SK-N-MC (cell line): Measurements from ENCODE around the gene SLC5A8.

Experiments used
- DNase-seq: peaks from one replicate; pipeline ENCODE4 v3.0.0-alpha.2; 2011; ENCODE audit warnings: low read depth, low spot score
- H3K27ac ChIP-seq: fragments of 200-600 bp; sonication (generic); 2 replicates; pipeline ENCODE4 v1.5.1; 2016; ENCODE audit warnings: mixed run types
- H3K36me3 ChIP-seq: fragments of 200-600 bp; sonication (generic); 2 replicates; pipeline ENCODE4 v1.6.1; 2017; ENCODE audit warnings: antibody characterized with exemption, low read length, mixed read lengths; ENCODE audit not compliant: insufficient read depth
- H3K4me3 ChIP-seq: fragments of 200-600 bp; sonication (generic); 2 replicates; pipeline ENCODE4 v1.5.1; 2016
- H3K9ac ChIP-seq: fragments of 200-600 bp; sonication (generic); 2 replicates; pipeline ENCODE4 v1.8.0; 2017; ENCODE audit warnings: mixed run types, mixed read lengths; ENCODE audit not compliant: insufficient read length
- H3K9me3 ChIP-seq: fragments of 200-600 bp; sonication (generic); 2 replicates; pipeline ENCODE4 v1.6.1; 2017; ENCODE audit warnings: low read depth, mild to moderate bottlenecking, antibody characterized with exemption, low read length, moderate library complexity, mixed read lengths
- EZH2 ChIP-seq: fragments of 200-600 bp; sonication (generic); IDR thresholded peaks from one replicate; pipeline ENCODE4 v1.6.1; 2017; ENCODE audit warnings: antibody characterized with exemption
- FOXP2 ChIP-seq: optimal IDR thresholded peaks from 2 replicates; pipeline ENCODE3; 2011; ENCODE audit warnings: mild to moderate bottlenecking, moderate library complexity; ENCODE audit not compliant: insufficient read depth; ENCODE audit errors: extremely low read length, control extremely low read depth
- POLR2AphosphoS5 ChIP-seq: IDR thresholded peaks from 2 replicates; pipeline ENCODE4 v1.6.1; 2012; ENCODE audit warnings: mild to moderate bottlenecking, low read depth, low read length, borderline replicate concordance

The SLC5A8 gene, protein sequence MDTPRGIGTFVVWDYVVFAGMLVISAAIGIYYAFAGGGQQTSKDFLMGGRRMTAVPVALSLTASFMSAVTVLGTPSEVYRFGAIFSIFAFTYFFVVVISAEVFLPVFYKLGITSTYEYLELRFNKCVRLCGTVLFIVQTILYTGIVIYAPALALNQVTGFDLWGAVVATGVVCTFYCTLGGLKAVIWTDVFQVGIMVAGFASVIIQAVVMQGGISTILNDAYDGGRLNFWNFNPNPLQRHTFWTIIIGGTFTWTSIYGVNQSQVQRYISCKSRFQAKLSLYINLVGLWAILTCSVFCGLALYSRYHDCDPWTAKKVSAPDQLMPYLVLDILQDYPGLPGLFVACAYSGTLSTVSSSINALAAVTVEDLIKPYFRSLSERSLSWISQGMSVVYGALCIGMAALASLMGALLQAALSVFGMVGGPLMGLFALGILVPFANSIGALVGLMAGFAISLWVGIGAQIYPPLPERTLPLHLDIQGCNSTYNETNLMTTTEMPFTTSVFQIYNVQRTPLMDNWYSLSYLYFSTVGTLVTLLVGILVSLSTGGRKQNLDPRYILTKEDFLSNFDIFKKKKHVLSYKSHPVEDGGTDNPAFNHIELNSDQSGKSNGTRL

DNA sequence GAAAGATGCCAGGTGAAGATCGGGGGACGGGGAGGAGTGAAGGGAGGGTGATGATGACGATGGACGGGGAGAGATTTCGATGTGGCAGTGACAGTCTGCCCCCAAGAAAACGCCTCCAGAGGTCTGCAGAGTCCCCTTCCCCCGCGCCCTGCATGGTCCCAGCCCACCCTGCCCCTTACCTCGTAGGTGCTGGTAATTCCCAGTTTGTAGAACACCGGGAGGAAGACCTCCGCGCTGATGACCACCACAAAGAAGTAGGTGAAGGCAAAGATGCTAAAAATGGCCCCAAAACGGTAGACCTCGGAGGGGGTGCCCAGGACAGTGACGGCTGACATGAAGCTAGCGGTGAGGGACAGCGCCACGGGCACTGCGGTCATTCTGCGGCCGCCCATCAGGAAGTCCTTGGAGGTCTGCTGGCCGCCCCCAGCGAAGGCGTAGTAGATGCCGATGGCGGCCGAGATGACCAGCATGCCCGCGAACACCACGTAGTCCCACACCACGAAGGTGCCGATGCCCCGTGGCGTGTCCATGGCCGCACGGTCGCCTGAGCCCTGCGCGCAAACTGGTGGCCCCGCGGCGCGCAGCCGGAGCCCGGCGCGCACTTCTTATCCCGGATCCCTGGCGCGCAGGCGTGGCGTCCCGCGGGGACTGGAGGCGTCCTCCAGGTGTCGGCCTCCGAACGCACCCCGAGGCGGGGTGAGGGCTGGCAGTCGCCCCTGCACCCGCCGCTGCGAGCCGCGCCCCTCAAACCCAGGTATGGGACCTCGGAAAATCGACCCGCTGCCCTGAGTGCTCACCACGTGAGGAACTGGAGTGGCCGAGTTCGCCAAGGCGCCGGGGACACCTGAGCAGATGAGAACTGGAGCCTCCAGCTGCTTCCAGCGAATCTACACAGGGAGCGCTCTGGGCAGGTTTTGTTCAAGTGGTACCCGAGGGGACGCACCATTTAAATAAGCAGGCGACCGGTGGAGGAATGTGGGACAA, at the start of gene SLC5A8:
SLC5A8 (minus strand) TSS at position 920 of the 984 bp plus-strand sequence; CDS start at position 530, 390 bp downstream.
- DNase-seq, result no peak
- Histone ChIP-seq H3K27ac (no peak within 1 kb of the TSS), H3K9ac (no peak within 1 kb of the TSS), H3K9me3 (no peaks in the 10 kb centered on the region), H3K4me3 (peak within 1 kb of the TSS; percentile 44), H3K36me3 (no peaks in the 10 kb centered on the region)
- TF ChIP-seq POLR2AphosphoS5 (no peak), FOXP2 (no peak), EZH2 (no peak)

- Histone ChIP-seq H3K36me3 (no peaks in the 10 kb centered on the region), H3K27ac (no peak overlapping the region), H3K4me3 (no peak overlapping the region), H3K9ac (no peak overlapping the region), H3K9me3 (no peaks in the 10 kb centered on the region)
- no peak for DNase-seq
- no peak for TF ChIP-seq EZH2
- no peak for TF ChIP-seq POLR2AphosphoS5
- no peak for TF ChIP-seq FOXP2
Measured at GRCh38 chr12:101257357-101257756, 47.3 kb upstream of the SLC5A8 start.

DNA sequence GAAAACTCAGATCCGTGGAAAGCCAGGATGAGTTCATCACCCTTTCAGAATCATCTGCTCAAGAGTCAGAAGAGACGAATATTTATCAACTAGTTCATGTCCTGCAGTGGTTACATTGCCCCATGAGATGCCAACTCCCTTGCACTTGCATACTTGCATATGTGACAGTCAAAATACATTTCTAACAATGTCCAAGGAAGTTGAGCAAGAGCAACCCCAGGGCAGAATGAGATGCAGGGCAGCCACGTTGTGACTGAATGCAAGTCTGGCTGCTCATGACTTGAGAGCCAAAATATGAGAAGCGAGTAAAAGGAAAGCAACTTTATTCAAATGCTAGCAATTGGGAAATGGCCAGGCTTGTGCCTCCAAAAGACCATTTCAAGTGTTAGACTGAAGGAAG, 46.2 kb upstream of the SLC5A8 start:
- Histone ChIP-seq H3K9me3 (no peaks in the 10 kb centered on the region), H3K4me3 (no peak overlapping the region), H3K27ac (no peak overlapping the region), H3K36me3 (no peaks in the 10 kb centered on the region), H3K9ac (no peak overlapping the region)
- no peak for DNase-seq
- TF ChIP-seq EZH2 (no peak), FOXP2 (no peak), POLR2AphosphoS5 (no peak)

- no peak overlapping the region for H3K4me3 ChIP-seq
- no peaks in the 10 kb centered on the region for H3K9me3 ChIP-seq
- TF ChIP-seq FOXP2 (no peak), EZH2 (no peak), POLR2AphosphoS5 (no peak)
- H3K36me3 ChIP-seq, result no peaks in the 10 kb centered on the region
- no peak overlapping the region for H3K27ac ChIP-seq
- no peak overlapping the region for H3K9ac ChIP-seq
- DNase-seq, result no peak
Measured at GRCh38 chr12:101243616-101244015, 33.6 kb upstream of the SLC5A8 start.

- TF ChIP-seq POLR2AphosphoS5 (no peak), FOXP2 (no peak), EZH2 (no peak)
- DNase-seq, result no peak
- H3K4me3 ChIP-seq, result no peak overlapping the region
Measured at GRCh38 chr12:101243074-101243473, 33.0 kb upstream of the SLC5A8 start.

GRCh38 chr12:101238800-101239329, 28.8 kb upstream of the SLC5A8 start:
- DNase-seq, result no peak
- H3K36me3 ChIP-seq, result no peaks in the 10 kb centered on the region
- no peak overlapping the region for H3K4me3 ChIP-seq
- TF ChIP-seq POLR2AphosphoS5, result no peak
- no peak for TF ChIP-seq EZH2
- TF ChIP-seq FOXP2, result no peak
- H3K9ac ChIP-seq, result no peak overlapping the region
- H3K9me3 ChIP-seq, result no peaks in the 10 kb centered on the region
- H3K27ac ChIP-seq, result no peak overlapping the region

More at GRCh38 chr12:101243074-101243473, 33.0 kb upstream of the SLC5A8 start:
- no peak overlapping the region for H3K9ac ChIP-seq
- no peak overlapping the region for H3K27ac ChIP-seq
- no peaks in the 10 kb centered on the region for H3K9me3 ChIP-seq
- H3K36me3 ChIP-seq, result no peaks in the 10 kb centered on the region

DNA sequence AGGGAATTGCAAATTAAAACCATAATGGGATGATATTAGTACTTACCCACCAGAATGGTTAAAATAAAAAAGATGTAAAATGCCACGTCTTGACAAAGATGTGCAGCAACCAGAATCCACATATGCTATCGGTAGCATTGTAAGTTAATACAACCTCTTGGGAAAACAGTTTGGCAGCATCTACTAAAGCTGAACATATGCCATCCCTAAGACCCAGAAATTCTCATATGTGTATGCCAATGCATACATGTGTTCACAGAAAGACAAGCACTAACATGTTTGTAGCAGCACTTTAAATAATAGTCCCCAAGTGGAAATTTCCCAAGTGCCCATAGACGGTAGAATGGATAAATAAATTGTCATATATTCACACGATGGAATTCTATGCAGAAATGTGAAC, 28.3 kb upstream of the SLC5A8 start:
- Histone ChIP-seq H3K36me3 (no peaks in the 10 kb centered on the region), H3K27ac (no peak overlapping the region), H3K9me3 (no peaks in the 10 kb centered on the region), H3K4me3 (no peak overlapping the region), H3K9ac (no peak overlapping the region)
- TF ChIP-seq EZH2 (no peak), FOXP2 (no peak), POLR2AphosphoS5 (no peak)
- no peak for DNase-seq

- Histone ChIP-seq H3K36me3 (no peaks in the 10 kb centered on the region), H3K27ac (no peak overlapping the region), H3K9ac (no peak overlapping the region), H3K4me3 (no peak overlapping the region), H3K9me3 (no peaks in the 10 kb centered on the region)
- TF ChIP-seq EZH2, result no peak
- no peak for TF ChIP-seq POLR2AphosphoS5
- no peak for DNase-seq
Measured at GRCh38 chr12:101235686-101236085, 25.6 kb upstream of the SLC5A8 start.
